GM23338 (cell line): ENCODE data around the gene SERP2. TPM values are rescaled to one million over a fixed set of nuclear protein-coding genes. Genes with fewer than 3 reads are reported as not detected.

Source experiments
- ATAC-seq: fragments of 200-7000 bp; cut with Tn5 transposase; 3 replicates; pipeline ENCODE4 v1.9.1; 2020
- DNase-seq: peaks from one replicate; pipeline ENCODE4 v3.0.0-alpha.2; 2015; ENCODE audit warnings: low spot score
- H2AFZ ChIP-seq: fragments of 200-600 bp; sonication (generic); 2 replicates; pipeline ENCODE4 v1.8.0; 2016; ENCODE audit warnings: antibody characterized with exemption, mild to moderate bottlenecking, moderate library complexity
- H3F3A ChIP-seq: fragments of 200-600 bp; sonication (generic); replicated peaks from 2 replicates; pipeline ENCODE4 v1.8.0; 2017; ENCODE audit warnings: antibody characterized with exemption, mixed run types, low read depth
- H3K27ac ChIP-seq: fragments of 200-600 bp; sonication (generic); 2 replicates; pipeline ENCODE4 v1.6.1; 2016; ENCODE audit warnings: low read depth
- H3K27me3 ChIP-seq: fragments of 200-600 bp; sonication (generic); 2 replicates; pipeline ENCODE4 v1.8.0; 2016; ENCODE audit warnings: mild to moderate bottlenecking, mixed run types, moderate library complexity; ENCODE audit not compliant: insufficient read depth
- H3K36me3 ChIP-seq: fragments of 200-600 bp; sonication (generic); 2 replicates; pipeline ENCODE4 v1.8.0; 2016; ENCODE audit warnings: mild to moderate bottlenecking; ENCODE audit not compliant: insufficient read depth
- H3K4me1 ChIP-seq: fragments of 200-600 bp; sonication (generic); 2 replicates; pipeline ENCODE4 v1.8.0; 2016; ENCODE audit warnings: mild to moderate bottlenecking, moderate library complexity; ENCODE audit not compliant: insufficient read depth
- H3K4me2 ChIP-seq: fragments of 200-600 bp; sonication (generic); 2 replicates; pipeline ENCODE4 v1.7.1; 2017; ENCODE audit warnings: mixed run types
- H3K4me3 ChIP-seq: fragments of 200-600 bp; sonication (generic); 2 replicates; pipeline ENCODE4 v1.6.1; 2016; ENCODE audit warnings: mixed run types
- H3K79me2 ChIP-seq: fragments of 200-600 bp; sonication (generic); replicated peaks from 2 replicates; pipeline ENCODE4 v1.8.0; 2017; ENCODE audit warnings: mild to moderate bottlenecking; ENCODE audit not compliant: insufficient read depth
- H3K9me2 ChIP-seq: fragments of 200-600 bp; sonication (generic); 2 replicates; pipeline ENCODE4 v1.8.0; 2017; ENCODE audit not compliant: insufficient read depth
- H4K20me1 ChIP-seq: fragments of 200-600 bp; sonication (generic); replicated peaks from 2 replicates; pipeline ENCODE4 v1.8.0; 2017; ENCODE audit warnings: mild to moderate bottlenecking; ENCODE audit not compliant: insufficient read depth
- H3K27ac Mint-ChIP-seq: 2 replicates; pipeline ENCODE4 v1.8.0; 2020; ENCODE audit warnings: inconsistent platforms, mild to moderate bottlenecking, moderate library complexity, mixed read lengths
- H3K27me3 Mint-ChIP-seq: 3 replicates; pipeline ENCODE4 v1.8.0; 2022; ENCODE audit warnings: low read depth, mild to moderate bottlenecking, moderate library complexity, mixed read lengths, inconsistent platforms; ENCODE audit not compliant: insufficient read depth, poor library complexity
- H3K36me3 Mint-ChIP-seq: 3 replicates; pipeline ENCODE4 v1.8.0; 2021; ENCODE audit warnings: low read depth, mild to moderate bottlenecking, inconsistent platforms, moderate library complexity, mixed read lengths
- H3K4me1 Mint-ChIP-seq: 3 replicates; pipeline ENCODE4 v1.8.0; 2020; ENCODE audit warnings: mild to moderate bottlenecking, inconsistent platforms, mixed read lengths
- H3K4me3 Mint-ChIP-seq: 3 replicates; pipeline ENCODE4 v1.8.0; 2021; ENCODE audit warnings: moderate library complexity, mild to moderate bottlenecking, inconsistent platforms, mixed read lengths
- H3K9me3 Mint-ChIP-seq: 3 replicates; pipeline ENCODE4 v1.8.0; 2020; ENCODE audit warnings: moderate library complexity, mild to moderate bottlenecking, inconsistent platforms, mixed read lengths
- ETS1 ChIP-seq: IDR thresholded peaks from 2 replicates; pipeline ENCODE4 v1.6.1; 2016; ENCODE audit warnings: antibody characterized with exemption
- EZH2phosphoT487 ChIP-seq: fragments of 200-600 bp; sonication (generic); IDR thresholded peaks from one replicate; pipeline ENCODE4 v1.8.1; 2018; ENCODE audit warnings: antibody characterized with exemption; ENCODE audit not compliant: unreplicated experiment
- STAT1 ChIP-seq: IDR thresholded peaks from one replicate; pipeline ENCODE4 v1.6.1; 2016; ENCODE audit warnings: antibody characterized with exemption; ENCODE audit not compliant: unreplicated experiment
- ZNF331 ChIP-seq: fragments of 250-450 bp; sonication (Bioruptor Pico); IDR thresholded peaks from 2 replicates; pipeline ENCODE4 v1.5.0; 2020; ENCODE audit warnings: low read depth, mild to moderate bottlenecking, moderate library complexity
- polyA plus RNA-seq: library from polyadenylated mRNA; unstranded; fragments of >200 nt; fragmentation: Nextera tagmentation; extraction: Ambion mirVana; gene quantifications from 2 replicates; pipeline ENCODE4 v1.2.1, GENCODE V29; 2016
- total RNA-seq: library from RNA; depleted of rRNA; stranded (reverse); fragments of >200 nt; shearing (Covaris generic); gene quantifications from 2 replicates; pipeline ENCODE4 v1.2.3, GENCODE V29; 2014
- TF ChIP-seq, protein P1 (sequence below): fragments of 250-450 bp; sonication (Bioruptor Pico); IDR thresholded peaks from 2 replicates; pipeline ENCODE4 v1.5.0; 2020; ENCODE audit warnings: mild to moderate bottlenecking, moderate library complexity

The SERP2 gene
- total and polyA plus RNA-seq, 2 experiments from 2014 or later, result 0.59 to 3.4 TPM

DNA sequence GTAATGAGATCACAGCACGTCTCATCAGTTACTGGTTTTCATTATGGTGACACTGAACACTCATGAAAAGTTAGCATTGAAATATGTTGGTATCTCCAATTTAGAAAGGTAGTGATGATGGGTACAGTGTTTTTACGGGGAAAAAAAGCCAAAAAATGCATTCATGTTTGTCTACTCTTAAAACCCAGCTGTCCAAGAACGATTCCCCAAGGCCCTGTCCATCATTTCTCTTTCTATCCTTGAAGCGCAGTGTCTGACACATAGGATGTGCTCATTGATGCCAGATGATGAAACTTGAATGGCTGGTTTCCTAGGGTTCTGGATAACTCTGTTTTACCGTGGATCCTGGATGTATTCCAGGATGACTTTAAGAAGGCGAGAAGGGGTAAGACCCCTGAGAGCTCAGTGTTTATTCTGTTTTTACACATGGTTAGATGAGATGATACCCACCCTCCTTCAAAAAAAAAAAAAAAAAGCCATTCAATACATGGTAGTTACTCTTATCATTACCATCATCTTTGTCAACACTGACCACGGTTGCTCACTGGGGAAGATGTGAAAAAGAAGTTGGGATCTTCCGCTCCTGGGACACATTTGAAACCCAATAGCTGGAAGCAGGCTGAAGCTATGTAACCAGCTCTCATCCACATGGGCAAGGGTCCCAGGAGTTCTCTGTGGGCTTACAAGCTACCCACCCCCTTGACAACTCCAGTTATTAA, 22.5 kb downstream of the SERP2 start (continued):
- TF ChIP-seq, protein P1, sequence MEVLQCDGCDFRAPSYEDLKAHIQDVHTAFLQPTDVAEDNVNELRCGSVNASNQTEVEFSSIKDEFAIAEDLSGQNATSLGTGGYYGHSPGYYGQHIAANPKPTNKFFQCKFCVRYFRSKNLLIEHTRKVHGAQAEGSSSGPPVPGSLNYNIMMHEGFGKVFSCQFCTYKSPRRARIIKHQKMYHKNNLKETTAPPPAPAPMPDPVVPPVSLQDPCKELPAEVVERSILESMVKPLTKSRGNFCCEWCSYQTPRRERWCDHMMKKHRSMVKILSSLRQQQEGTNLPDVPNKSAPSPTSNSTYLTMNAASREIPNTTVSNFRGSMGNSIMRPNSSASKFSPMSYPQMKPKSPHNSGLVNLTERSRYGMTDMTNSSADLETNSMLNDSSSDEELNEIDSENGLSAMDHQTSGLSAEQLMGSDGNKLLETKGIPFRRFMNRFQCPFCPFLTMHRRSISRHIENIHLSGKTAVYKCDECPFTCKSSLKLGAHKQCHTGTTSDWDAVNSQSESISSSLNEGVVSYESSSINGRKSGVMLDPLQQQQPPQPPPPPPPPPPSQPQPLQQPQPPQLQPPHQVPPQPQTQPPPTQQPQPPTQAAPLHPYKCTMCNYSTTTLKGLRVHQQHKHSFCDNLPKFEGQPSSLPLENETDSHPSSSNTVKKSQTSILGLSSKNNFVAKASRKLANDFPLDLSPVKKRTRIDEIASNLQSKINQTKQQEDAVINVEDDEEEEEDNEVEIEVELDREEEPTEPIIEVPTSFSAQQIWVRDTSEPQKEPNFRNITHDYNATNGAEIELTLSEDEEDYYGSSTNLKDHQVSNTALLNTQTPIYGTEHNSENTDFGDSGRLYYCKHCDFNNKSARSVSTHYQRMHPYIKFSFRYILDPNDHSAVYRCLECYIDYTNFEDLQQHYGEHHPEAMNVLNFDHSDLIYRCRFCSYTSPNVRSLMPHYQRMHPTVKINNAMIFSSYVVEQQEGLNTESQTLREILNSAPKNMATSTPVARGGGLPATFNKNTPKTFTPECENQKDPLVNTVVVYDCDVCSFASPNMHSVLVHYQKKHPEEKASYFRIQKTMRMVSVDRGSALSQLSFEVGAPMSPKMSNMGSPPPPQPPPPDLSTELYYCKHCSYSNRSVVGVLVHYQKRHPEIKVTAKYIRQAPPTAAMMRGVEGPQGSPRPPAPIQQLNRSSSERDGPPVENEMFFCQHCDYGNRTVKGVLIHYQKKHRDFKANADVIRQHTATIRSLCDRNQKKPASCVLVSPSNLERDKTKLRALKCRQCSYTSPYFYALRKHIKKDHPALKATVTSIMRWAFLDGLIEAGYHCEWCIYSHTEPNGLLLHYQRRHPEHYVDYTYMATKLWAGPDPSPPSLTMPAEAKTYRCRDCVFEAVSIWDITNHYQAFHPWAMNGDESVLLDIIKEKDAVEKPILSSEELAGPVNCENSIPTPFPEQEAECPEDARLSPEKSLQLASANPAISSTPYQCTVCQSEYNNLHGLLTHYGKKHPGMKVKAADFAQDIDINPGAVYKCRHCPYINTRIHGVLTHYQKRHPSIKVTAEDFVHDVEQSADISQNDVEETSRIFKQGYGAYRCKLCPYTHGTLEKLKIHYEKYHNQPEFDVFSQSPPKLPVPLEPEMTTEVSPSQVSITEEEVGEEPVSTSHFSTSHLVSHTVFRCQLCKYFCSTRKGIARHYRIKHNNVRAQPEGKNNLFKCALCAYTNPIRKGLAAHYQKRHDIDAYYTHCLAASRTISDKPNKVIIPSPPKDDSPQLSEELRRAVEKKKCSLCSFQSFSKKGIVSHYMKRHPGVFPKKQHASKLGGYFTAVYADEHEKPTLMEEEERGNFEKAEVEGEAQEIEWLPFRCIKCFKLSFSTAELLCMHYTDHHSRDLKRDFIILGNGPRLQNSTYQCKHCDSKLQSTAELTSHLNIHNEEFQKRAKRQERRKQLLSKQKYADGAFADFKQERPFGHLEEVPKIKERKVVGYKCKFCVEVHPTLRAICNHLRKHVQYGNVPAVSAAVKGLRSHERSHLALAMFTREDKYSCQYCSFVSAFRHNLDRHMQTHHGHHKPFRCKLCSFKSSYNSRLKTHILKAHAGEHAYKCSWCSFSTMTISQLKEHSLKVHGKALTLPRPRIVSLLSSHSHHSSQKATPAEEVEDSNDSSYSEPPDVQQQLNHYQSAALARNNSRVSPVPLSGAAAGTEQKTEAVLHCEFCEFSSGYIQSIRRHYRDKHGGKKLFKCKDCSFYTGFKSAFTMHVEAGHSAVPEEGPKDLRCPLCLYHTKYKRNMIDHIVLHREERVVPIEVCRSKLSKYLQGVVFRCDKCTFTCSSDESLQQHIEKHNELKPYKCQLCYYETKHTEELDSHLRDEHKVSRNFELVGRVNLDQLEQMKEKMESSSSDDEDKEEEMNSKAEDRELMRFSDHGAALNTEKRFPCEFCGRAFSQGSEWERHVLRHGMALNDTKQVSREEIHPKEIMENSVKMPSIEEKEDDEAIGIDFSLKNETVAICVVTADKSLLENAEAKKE (CRISPR knock-in tag), result no peak
- no peak for TF ChIP-seq ZNF331 (CRISPR knock-in tag)
- no peak for TF ChIP-seq ETS1

DNA sequence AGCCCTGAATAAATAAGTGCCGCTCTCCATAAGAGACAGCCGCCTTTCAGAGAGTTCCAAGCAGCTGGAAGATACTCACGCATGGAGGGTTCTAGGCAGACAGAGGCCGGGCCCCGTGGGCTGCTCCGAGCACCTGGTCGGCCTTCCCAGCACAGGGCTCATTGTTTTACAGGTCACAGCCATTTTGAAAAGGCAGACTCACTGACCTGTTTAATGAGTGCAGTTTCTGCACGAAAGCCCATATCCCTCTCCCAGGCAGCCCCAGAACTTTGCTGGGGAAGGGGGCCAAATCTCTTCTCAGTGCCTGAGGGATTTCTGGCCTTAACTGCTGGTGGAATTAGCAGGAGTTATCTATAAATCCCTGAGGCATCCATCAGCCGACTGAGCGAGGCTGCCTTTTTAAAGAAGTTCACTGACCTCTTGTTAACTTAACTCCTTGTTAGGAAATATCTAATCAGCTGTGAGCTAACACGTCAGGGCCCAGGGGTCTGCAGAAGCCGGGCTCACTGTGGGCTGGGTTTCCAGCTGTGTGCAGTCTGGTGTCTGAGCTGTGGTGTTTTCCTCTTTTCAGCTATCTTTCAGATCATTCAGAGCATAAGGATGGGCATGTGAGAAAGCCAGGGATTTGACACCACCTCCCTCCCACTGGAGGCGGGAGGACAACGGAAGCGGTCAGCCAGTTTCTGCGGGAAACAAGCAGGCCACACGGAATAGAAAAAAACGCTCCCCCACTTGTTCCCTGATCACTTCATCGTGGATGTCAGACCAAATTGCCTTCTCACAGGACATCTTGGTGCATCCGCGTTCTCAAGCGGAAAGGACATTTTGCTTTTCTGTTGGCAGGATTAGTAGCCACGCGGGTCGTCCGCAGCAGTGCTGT, 23.3 kb downstream of the SERP2 start:
- peaks cover 3% of the 10 kb centered on the region for H3K27me3 Mint-ChIP-seq
- H3K27ac ChIP-seq, result no peak overlapping the region
- DNase-seq, result no peak
- TF ChIP-seq STAT1 (no peak), EZH2phosphoT487 (no peak)
- TF ChIP-seq, protein P1 (CRISPR knock-in tag), result no peak

More for the DNA sequence above, 23.3 kb downstream of the SERP2 start:
- H3K9me2 ChIP-seq, result peaks cover 8% of the 10 kb centered on the region; the same call in 1 of the 2 replicates
- H3K9me3 Mint-ChIP-seq, result no peaks in the 10 kb centered on the region
- H3K4me3 ChIP-seq, result no peak overlapping the region
- H3K4me1 ChIP-seq, result peaks cover 12% of the 10 kb centered on the region
- H4K20me1 ChIP-seq, result no peaks in the 10 kb centered on the region
- H3K36me3 ChIP-seq, result no peaks in the 10 kb centered on the region
- ATAC-seq, result peak; percentile 55
- H2AFZ ChIP-seq, result peak overlapping the region; percentile 91
- no peak overlapping the region for H3K27ac Mint-ChIP-seq
- no peak overlapping the region for H3K4me3 Mint-ChIP-seq
- no peaks in the 10 kb centered on the region for H3K36me3 Mint-ChIP-seq
- no peaks in the 10 kb centered on the region for H3K79me2 ChIP-seq
- H3K4me1 Mint-ChIP-seq, result peaks cover 23% of the 10 kb centered on the region
- 0 out of 2 replicates have a peak, but pooled peaks cover 2% of the 10 kb centered on the region for H3F3A ChIP-seq
- H3K27me3 ChIP-seq, result no peaks in the 10 kb centered on the region
- no peak overlapping the region for H3K4me2 ChIP-seq
